ENCODE data around the gene DAD1.
A peak's percentile ranks its signal among the peaks of the same experiment; 100 is the strongest.

GRCh38 chr14:22549981-22550673 lies 38.9 kb downstream of the DAD1 start:
- TF ChIP-seq POLR2AphosphoS5 (IDR thresholded peaks at IDR 0.05; ENCODE audit: low read depth, low read length) (no peak), TAF1 (IDR thresholded peaks at IDR 0.05; ENCODE audit: borderline replicate concordance, low read depth, low read length) (no peak), CTCF (IDR thresholded peaks at IDR 0.05) (no peak), TCF12 (IDR thresholded peaks at IDR 0.05) (peak; percentile 61; the same call in 1 of the 2 replicates), MXI1 (IDR thresholded peaks at IDR 0.05; ENCODE audit: low read depth, low read length) (no peak), GABPA (IDR thresholded peaks at IDR 0.05; ENCODE audit: low read depth) (no peak), REST (IDR thresholded peaks at IDR 0.05; ENCODE audit: low read depth, low read length) (no peak), FOXM1 (IDR thresholded peaks at IDR 0.05; ENCODE audit: low read depth) (no peak), RFX5 (IDR thresholded peaks at IDR 0.05; ENCODE audit: low read length) (no peak)

Data from SK-N-SH (cell line).